Panc1 (cell line): ENCODE results near the gene BMF. TPM values are rescaled to one million over a fixed set of nuclear protein-coding genes. Genes with fewer than 3 reads are reported as not detected.

Source experiments
- ATAC-seq: fragments of 200-7000 bp; cut with Tn5 transposase; 2 replicates; pipeline ENCODE4 v1.9.1; 2020; ENCODE audit warnings: mild to moderate bottlenecking, moderate library complexity
- BruUV-seq: library from RNA; stranded (reverse); fragments of 400-500 nt; replicated peaks from 2 replicates; lab custom pipeline; 2021; lab: Mats Ljungman, UMichigan
- CTCF ChIA-PET: fragments of 300-600 bp; sonication (Branson Sonifier 250); formaldehyde crosslinking; loops from one replicate; lab custom pipeline; 2022; ENCODE audit warnings: antibody characterized with exemption; lab: Charles Lee
- POLR2A ChIA-PET: fragments of 300-600 bp; sonication (Branson Sonifier 250); formaldehyde crosslinking; loops from one replicate; lab custom pipeline; 2022; ENCODE audit warnings: antibody characterized with exemption; lab: Charles Lee
- DNase-seq: peaks from one replicate; pipeline ENCODE4 v3.0.0-alpha.2; 2010; ENCODE audit warnings: low read depth, low spot score
- H3K27ac ChIP-seq: 2 replicates; pipeline ENCODE4 v1.5.1; 2011; ENCODE audit warnings: mild to moderate bottlenecking, low read length, inconsistent platforms
- H3K27me3 ChIP-seq: fragments of 200-500 bp; sonication (Bioruptor generic); 2 replicates; pipeline ENCODE4 v1.6.0; 2014; ENCODE audit warnings: low read length, inconsistent platforms; ENCODE audit not compliant: control insufficient read depth, insufficient read depth
- H3K36me3 ChIP-seq: fragments of 200-500 bp; sonication (Bioruptor generic); 2 replicates; pipeline ENCODE4 v1.5.1; 2014; ENCODE audit warnings: inconsistent platforms, mild to moderate bottlenecking, low read length, moderate library complexity; ENCODE audit not compliant: control insufficient read depth, insufficient read depth
- H3K4me1 ChIP-seq: 2 replicates; pipeline ENCODE4 v1.5.1; 2011; ENCODE audit warnings: inconsistent platforms, mild to moderate bottlenecking, low read length, moderate library complexity; ENCODE audit not compliant: control insufficient read depth, insufficient read depth
- H3K4me3 ChIP-seq, 2 experiments: 2 replicates each; pipeline ENCODE4 v1.5.1; 2011 to 2012; ENCODE audit warnings: low read depth in 2 of 2, low read length in 2 of 2, mild to moderate bottlenecking in 2 of 2, inconsistent platforms in 1 of 2, moderate library complexity in 1 of 2
- H3K9me3 ChIP-seq: fragments of 200-500 bp; sonication (Bioruptor generic); 2 replicates; pipeline ENCODE4 v1.5.1; 2014; ENCODE audit warnings: low read depth, mild to moderate bottlenecking, inconsistent platforms, low read length, moderate library complexity; ENCODE audit not compliant: control insufficient read depth, insufficient read depth
- CTCF ChIP-seq: fragments of 450-650 bp; IDR thresholded peaks from 2 replicates; pipeline ENCODE4 v1.5.1; 2017; ENCODE audit warnings: mild to moderate bottlenecking
- POLR2AphosphoS5 ChIP-seq: IDR thresholded peaks from 2 replicates; pipeline ENCODE4 v1.6.1; 2012; ENCODE audit warnings: mild to moderate bottlenecking, low read depth, low read length, moderate library complexity
- REST ChIP-seq, 2 experiments: IDR thresholded peaks; 2 replicates each; pipeline ENCODE4 v1.6.1; 2011 to 2012; ENCODE audit warnings: low read depth in 2 of 2, control low read depth in 1 of 2, low read length in 1 of 2, mild to moderate bottlenecking in 1 of 2, moderate library complexity in 1 of 2; ENCODE audit not compliant: insufficient read depth in 1 of 2
- SIN3A ChIP-seq: IDR thresholded peaks from 2 replicates; pipeline ENCODE4 v1.6.1; 2012; ENCODE audit warnings: low read depth, mild to moderate bottlenecking, low read length, moderate library complexity, borderline replicate concordance; ENCODE audit not compliant: insufficient read depth
- TCF7L2 ChIP-seq: IDR thresholded peaks from 2 replicates; pipeline ENCODE4 v1.6.1; 2011; ENCODE audit warnings: mild to moderate bottlenecking, low read depth, low read length, inconsistent platforms
- in situ Hi-C: cut with HindIII; loops from 2 replicates; pipeline ENCODE4 v1.10.0; 2016; ENCODE audit warnings: low sequenced_read_pairs, low pct_unique_long_range_greater_than_20kb
- intact Hi-C: fragments of 100-400 bp; cut with micrococcal nuclease; formaldehyde crosslinking; loops from one replicate; pipeline ENCODE4 v1.10.0; 2022; ENCODE audit not compliant: unreplicated experiment
- total RNA-seq: library from RNA; stranded (reverse); gene quantifications from one replicate; pipeline ENCODE4 v1.2.1, GENCODE V29; 2021; ENCODE audit not compliant: unreplicated experiment

The BMF gene
- total RNA-seq, 1 experiment from 2014 or later, result 7.8 TPM

GRCh38 chr15:40106203-40107161, 2.2 kb downstream of the BMF start:
- in situ Hi-C loops (no loop called here), intact Hi-C loops (loop anchor here (5.0 kb wide), 1 partner anchor 56 kb away; the partner anchor contains the start of gene BUB1B)
- ChIA-PET POLR2A (no interaction called here), CTCF (interaction anchor here (0.6 to 1.6 kb wide), 7 partner anchors 14 to 132 kb away, joined by 3 to 9 read pairs (median 4); partner anchors contain the start of gene PAK6)
- no peak overlapping the region for H3K4me3 ChIP-seq
- TF ChIP-seq CTCF (peak; percentile 18; the same call in 1 of the 2 replicates), REST (IDR thresholded peaks at IDR 0.05; ENCODE audit: insufficient read depth in 1 of 2, low read depth in 2 of 2, low read length in 1 of 2) (no peak)
- ATAC-seq, result no peak
- H3K9me3 ChIP-seq, result no peaks in the 10 kb centered on the region
- H3K27ac ChIP-seq, result no peak overlapping the region
- BruUV-seq, result TSS peak; percentile 72
- H3K4me1 ChIP-seq, result peaks cover 42% of the 10 kb centered on the region
- no peak for DNase-seq
- H3K36me3 ChIP-seq, result no peaks in the 10 kb centered on the region
- H3K27me3 ChIP-seq, result no peaks in the 10 kb centered on the region

- DNase-seq, result no peak
- Histone ChIP-seq H3K36me3 (no peaks in the 10 kb centered on the region), H3K4me1 (peaks cover 42% of the 10 kb centered on the region), H3K4me3 (no peak overlapping the region), H3K9me3 (no peaks in the 10 kb centered on the region), H3K27ac (peak overlapping the region; percentile 73; the same call in 1 of the 2 replicates), H3K27me3 (no peaks in the 10 kb centered on the region)
- ChIA-PET CTCF (interaction anchor here (0.5 to 0.6 kb wide), 4 partner anchors 13 to 536 kb away, joined by 4 to 8 read pairs (median 5); no protein-coding TSS in a partner anchor), POLR2A (no interaction called here)
- intact Hi-C loops, result loop anchor here (2.0 to 5.0 kb wide), 2 partner anchors 57 to 61 kb away; partner anchors contain the start of gene BUB1B
- in situ Hi-C loops, result no loop called here
- no TSS peak for BruUV-seq
- no peak for ATAC-seq
- TF ChIP-seq CTCF, result no peak
- no peak for TF ChIP-seq POLR2AphosphoS5
- TF ChIP-seq SIN3A, result no peak
- TF ChIP-seq TCF7L2, result no peak
- TF ChIP-seq REST (IDR thresholded peaks at IDR 0.05; ENCODE audit: insufficient read depth in 1 of 2, low read depth in 2 of 2, low read length in 1 of 2), result no peak
Observed at GRCh38 chr15:40105517-40106202, 3.0 kb downstream of the BMF start.
